WTC11 (cell line): ENCODE data around the gene HOMER1. TPM values are rescaled to one million over a fixed set of nuclear protein-coding genes. Genes with fewer than 3 reads are reported as not detected.
A peak's percentile ranks its signal among the peaks of the same experiment; 100 is the strongest.

Experiments
- ATAC-seq: fragments of 200-7000 bp; cut with Tn5 transposase; 2 replicates; pipeline ENCODE4 v1.10.0; 2021; ENCODE audit warnings: mild to moderate bottlenecking, moderate library complexity
- CTCF ChIA-PET: fragments of 300-600 bp; sonication (Branson Sonifier 250); formaldehyde crosslinking; loops from one replicate; lab custom pipeline; 2021; ENCODE audit warnings: antibody characterized with exemption; lab: Charles Lee
- POLR2A ChIA-PET: fragments of 350-600 bp; sonication (Branson Sonifier 250); formaldehyde crosslinking; loops from one replicate; lab custom pipeline; 2021; ENCODE audit warnings: antibody characterized with exemption; lab: Charles Lee
- DNase-seq: peaks from one replicate; pipeline ENCODE4 v3.0.0; 2021; ENCODE audit warnings: low spot score
- H3K27ac Mint-ChIP-seq: 2 replicates; pipeline ENCODE4 v1.8.0; 2021; ENCODE audit warnings: mixed read lengths
- H3K27me3 Mint-ChIP-seq: 2 replicates; pipeline ENCODE4 v1.8.0; 2021; ENCODE audit warnings: low read depth, mild to moderate bottlenecking, moderate library complexity, mixed read lengths
- H3K36me3 Mint-ChIP-seq: 2 replicates; pipeline ENCODE4 v1.8.0; 2021; ENCODE audit warnings: mixed read lengths
- H3K4me1 Mint-ChIP-seq: 2 replicates; pipeline ENCODE4 v1.8.0; 2022; ENCODE audit warnings: mixed read lengths
- H3K4me3 Mint-ChIP-seq: 2 replicates; pipeline ENCODE4 v1.8.0; 2021; ENCODE audit warnings: mild to moderate bottlenecking, moderate library complexity, mixed read lengths
- H3K9me3 Mint-ChIP-seq: 2 replicates; pipeline ENCODE4 v1.8.0; 2021; ENCODE audit warnings: mixed read lengths
- CBFB ChIP-seq: sonication (generic); formaldehyde crosslinking; IDR thresholded peaks from 2 replicates; pipeline ENCODE4 v1.8.1; 2022; ENCODE audit warnings: mild to moderate bottlenecking, low read depth, missing genetic modification reagents
- CREB1 ChIP-seq: sonication (generic); formaldehyde crosslinking; IDR thresholded peaks from 2 replicates; pipeline ENCODE4 v1.8.0; 2023; ENCODE audit warnings: mild to moderate bottlenecking, missing genetic modification reagents
- EMX1 ChIP-seq: fragments of 250-450 bp; sonication (Bioruptor Pico); IDR thresholded peaks from 2 replicates; pipeline ENCODE4 v1.8.0; 2021; ENCODE audit warnings: mild to moderate bottlenecking
- ETV6 ChIP-seq: sonication (generic); formaldehyde crosslinking; IDR thresholded peaks from 2 replicates; pipeline ENCODE4 v1.8.1; 2022; ENCODE audit warnings: mild to moderate bottlenecking, missing genetic modification reagents
- FOXP1 ChIP-seq: sonication (generic); formaldehyde crosslinking; IDR thresholded peaks from 2 replicates; pipeline ENCODE4 v1.8.0; 2022; ENCODE audit warnings: missing genetic modification reagents, mild to moderate bottlenecking, moderate library complexity, borderline replicate concordance
- GTF2I ChIP-seq: fragments of 250-450 bp; sonication (Bioruptor Pico); conservative IDR thresholded peaks from 2 replicates; pipeline ENCODE4 v1.4.0; 2021; ENCODE audit warnings: mild to moderate bottlenecking
- JUN ChIP-seq: sonication (generic); formaldehyde crosslinking; IDR thresholded peaks from 2 replicates; pipeline ENCODE4 v1.8.0; 2023; ENCODE audit warnings: mild to moderate bottlenecking, missing genetic modification reagents
- NFE2L1 ChIP-seq: sonication (generic); formaldehyde crosslinking; IDR thresholded peaks from 2 replicates; pipeline ENCODE4 v1.8.1; 2023; ENCODE audit warnings: missing genetic modification reagents
- NR1H2 ChIP-seq: sonication (generic); formaldehyde crosslinking; IDR thresholded peaks from 2 replicates; pipeline ENCODE4 v1.9.0; 2021; ENCODE audit warnings: mild to moderate bottlenecking, moderate library complexity, missing genetic modification reagents
- OVOL2 ChIP-seq: fragments of 250-450 bp; sonication (Bioruptor Pico); IDR thresholded peaks from 2 replicates; pipeline ENCODE4 v1.9.0; 2021; ENCODE audit warnings: mild to moderate bottlenecking, borderline replicate concordance
- ZNF232 ChIP-seq: sonication (generic); formaldehyde crosslinking; IDR thresholded peaks from 2 replicates; pipeline ENCODE4 v1.8.0; 2022; ENCODE audit warnings: mild to moderate bottlenecking, missing genetic modification reagents
- total RNA-seq: library from RNA; stranded (reverse); gene quantifications from 3 replicates; pipeline ENCODE4 v1.2.3, GENCODE V29; 2021
- TF ChIP-seq, protein P1 (sequence below): fragments of 200-600 bp; IDR thresholded peaks from 2 replicates; pipeline ENCODE4 v1.8.0; 2022; ENCODE audit warnings: antibody characterized with exemption
- TF ChIP-seq, protein P2 (sequence below): fragments of 250-450 bp; sonication (Bioruptor Pico); IDR thresholded peaks from 2 replicates; pipeline ENCODE4 v2.1.2; 2022; ENCODE audit warnings: mild to moderate bottlenecking, moderate library complexity
- TF ChIP-seq, protein P3 (sequence below): sonication (generic); formaldehyde crosslinking; IDR thresholded peaks from 2 replicates; pipeline ENCODE4 v1.8.1; 2022; ENCODE audit warnings: low read depth, mild to moderate bottlenecking, moderate library complexity, missing genetic modification reagents, borderline replicate concordance
- TF ChIP-seq, protein P4 (sequence below): sonication (generic); formaldehyde crosslinking; IDR thresholded peaks from 2 replicates; pipeline ENCODE4 v1.8.0; 2023; ENCODE audit warnings: mild to moderate bottlenecking, missing genetic modification reagents
- TF ChIP-seq, protein P5 (sequence below): sonication (generic); formaldehyde crosslinking; IDR thresholded peaks from 2 replicates; pipeline ENCODE4 v1.8.1; 2022; ENCODE audit warnings: mild to moderate bottlenecking, moderate library complexity, missing genetic modification reagents
- TF ChIP-seq, protein P6 (sequence below): fragments of 250-450 bp; sonication (Bioruptor Pico); IDR thresholded peaks from 2 replicates; pipeline ENCODE4 v1.9.0; 2021; ENCODE audit warnings: mild to moderate bottlenecking, borderline replicate concordance
- TF ChIP-seq, protein P7 (sequence below): sonication (generic); formaldehyde crosslinking; IDR thresholded peaks from 2 replicates; pipeline ENCODE4 v1.8.1; 2023; ENCODE audit warnings: mild to moderate bottlenecking, missing genetic modification reagents, moderate library complexity
- TF ChIP-seq, protein P8 (sequence below): fragments of 250-450 bp; sonication (Bioruptor Pico); IDR thresholded peaks from 2 replicates; pipeline ENCODE4 v1.9.0; 2021; ENCODE audit warnings: mild to moderate bottlenecking
- TF ChIP-seq, protein P9 (sequence below): fragments of 250-450 bp; sonication (Bioruptor Pico); IDR thresholded peaks from 2 replicates; pipeline ENCODE4 v1.9.0; 2021; ENCODE audit warnings: moderate library complexity, mild to moderate bottlenecking, inconsistent platforms, borderline replicate concordance

The HOMER1 gene
- total RNA-seq, 1 experiment from 2014 or later: 37.6 TPM

DNA sequence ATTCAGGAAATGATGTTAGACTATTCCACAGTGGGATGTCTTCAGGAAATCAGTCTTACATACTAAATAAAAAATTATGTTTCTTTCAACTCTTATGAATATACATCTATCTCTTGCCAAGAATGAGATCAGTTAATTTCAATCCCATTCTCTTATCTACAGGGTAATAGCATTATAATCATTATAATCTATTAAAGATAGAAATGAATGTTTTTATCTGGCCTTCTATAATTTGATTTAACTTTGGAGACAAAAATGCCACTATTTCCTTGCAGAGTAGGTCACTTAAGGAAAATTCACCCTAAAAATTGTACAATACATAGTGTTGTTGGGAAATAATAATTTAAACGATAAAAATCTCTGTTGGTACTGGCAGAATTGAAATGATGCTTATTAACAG lies 96.4 kb downstream of the HOMER1 start (continued):
- TF ChIP-seq, protein P1, sequence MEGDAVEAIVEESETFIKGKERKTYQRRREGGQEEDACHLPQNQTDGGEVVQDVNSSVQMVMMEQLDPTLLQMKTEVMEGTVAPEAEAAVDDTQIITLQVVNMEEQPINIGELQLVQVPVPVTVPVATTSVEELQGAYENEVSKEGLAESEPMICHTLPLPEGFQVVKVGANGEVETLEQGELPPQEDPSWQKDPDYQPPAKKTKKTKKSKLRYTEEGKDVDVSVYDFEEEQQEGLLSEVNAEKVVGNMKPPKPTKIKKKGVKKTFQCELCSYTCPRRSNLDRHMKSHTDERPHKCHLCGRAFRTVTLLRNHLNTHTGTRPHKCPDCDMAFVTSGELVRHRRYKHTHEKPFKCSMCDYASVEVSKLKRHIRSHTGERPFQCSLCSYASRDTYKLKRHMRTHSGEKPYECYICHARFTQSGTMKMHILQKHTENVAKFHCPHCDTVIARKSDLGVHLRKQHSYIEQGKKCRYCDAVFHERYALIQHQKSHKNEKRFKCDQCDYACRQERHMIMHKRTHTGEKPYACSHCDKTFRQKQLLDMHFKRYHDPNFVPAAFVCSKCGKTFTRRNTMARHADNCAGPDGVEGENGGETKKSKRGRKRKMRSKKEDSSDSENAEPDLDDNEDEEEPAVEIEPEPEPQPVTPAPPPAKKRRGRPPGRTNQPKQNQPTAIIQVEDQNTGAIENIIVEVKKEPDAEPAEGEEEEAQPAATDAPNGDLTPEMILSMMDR: no peak
- TF ChIP-seq, protein P2, sequence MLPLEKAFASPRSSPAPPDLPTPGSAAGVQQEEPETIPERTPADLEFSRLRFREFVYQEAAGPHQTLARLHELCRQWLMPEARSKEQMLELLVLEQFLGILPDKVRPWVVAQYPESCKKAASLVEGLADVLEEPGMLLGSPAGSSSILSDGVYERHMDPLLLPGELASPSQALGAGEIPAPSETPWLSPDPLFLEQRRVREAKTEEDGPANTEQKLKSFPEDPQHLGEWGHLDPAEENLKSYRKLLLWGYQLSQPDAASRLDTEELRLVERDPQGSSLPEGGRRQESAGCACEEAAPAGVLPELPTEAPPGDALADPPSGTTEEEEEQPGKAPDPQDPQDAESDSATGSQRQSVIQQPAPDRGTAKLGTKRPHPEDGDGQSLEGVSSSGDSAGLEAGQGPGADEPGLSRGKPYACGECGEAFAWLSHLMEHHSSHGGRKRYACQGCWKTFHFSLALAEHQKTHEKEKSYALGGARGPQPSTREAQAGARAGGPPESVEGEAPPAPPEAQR (CRISPR knock-in tag): no peak
- TF ChIP-seq CBFB (CRISPR knock-in tag): no peak
- no peak for TF ChIP-seq FOXP1
- TF ChIP-seq ZNF232 (CRISPR knock-in tag): no peak
- TF ChIP-seq, protein P3, sequence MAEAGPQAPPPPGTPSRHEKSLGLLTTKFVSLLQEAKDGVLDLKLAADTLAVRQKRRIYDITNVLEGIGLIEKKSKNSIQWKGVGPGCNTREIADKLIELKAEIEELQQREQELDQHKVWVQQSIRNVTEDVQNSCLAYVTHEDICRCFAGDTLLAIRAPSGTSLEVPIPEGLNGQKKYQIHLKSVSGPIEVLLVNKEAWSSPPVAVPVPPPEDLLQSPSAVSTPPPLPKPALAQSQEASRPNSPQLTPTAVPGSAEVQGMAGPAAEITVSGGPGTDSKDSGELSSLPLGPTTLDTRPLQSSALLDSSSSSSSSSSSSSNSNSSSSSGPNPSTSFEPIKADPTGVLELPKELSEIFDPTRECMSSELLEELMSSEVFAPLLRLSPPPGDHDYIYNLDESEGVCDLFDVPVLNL: no peak
- TF ChIP-seq OVOL2: no peak
- TF ChIP-seq, protein P4, sequence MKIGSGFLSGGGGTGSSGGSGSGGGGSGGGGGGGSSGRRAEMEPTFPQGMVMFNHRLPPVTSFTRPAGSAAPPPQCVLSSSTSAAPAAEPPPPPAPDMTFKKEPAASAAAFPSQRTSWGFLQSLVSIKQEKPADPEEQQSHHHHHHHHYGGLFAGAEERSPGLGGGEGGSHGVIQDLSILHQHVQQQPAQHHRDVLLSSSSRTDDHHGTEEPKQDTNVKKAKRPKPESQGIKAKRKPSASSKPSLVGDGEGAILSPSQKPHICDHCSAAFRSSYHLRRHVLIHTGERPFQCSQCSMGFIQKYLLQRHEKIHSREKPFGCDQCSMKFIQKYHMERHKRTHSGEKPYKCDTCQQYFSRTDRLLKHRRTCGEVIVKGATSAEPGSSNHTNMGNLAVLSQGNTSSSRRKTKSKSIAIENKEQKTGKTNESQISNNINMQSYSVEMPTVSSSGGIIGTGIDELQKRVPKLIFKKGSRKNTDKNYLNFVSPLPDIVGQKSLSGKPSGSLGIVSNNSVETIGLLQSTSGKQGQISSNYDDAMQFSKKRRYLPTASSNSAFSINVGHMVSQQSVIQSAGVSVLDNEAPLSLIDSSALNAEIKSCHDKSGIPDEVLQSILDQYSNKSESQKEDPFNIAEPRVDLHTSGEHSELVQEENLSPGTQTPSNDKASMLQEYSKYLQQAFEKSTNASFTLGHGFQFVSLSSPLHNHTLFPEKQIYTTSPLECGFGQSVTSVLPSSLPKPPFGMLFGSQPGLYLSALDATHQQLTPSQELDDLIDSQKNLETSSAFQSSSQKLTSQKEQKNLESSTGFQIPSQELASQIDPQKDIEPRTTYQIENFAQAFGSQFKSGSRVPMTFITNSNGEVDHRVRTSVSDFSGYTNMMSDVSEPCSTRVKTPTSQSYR: no peak

DNA sequence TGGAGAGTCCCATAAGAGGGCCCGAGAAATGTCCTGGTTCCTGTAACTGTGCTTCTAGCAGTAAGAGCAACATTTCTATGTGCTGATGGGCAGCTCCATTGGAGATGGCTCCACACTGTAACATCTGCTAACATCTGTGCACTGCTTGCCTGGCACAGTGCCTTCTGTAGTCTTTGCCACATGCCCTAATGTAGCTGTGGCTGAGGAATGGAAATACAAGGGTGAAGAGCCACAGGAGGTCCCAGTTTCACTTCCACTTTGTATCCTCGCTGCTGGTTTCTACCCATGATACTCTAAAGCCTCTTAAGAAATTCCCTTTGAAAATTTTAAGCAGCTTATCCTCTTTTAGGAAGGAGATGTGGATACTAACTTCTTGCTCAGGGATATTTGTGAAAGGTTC lies 97.4 kb downstream of the HOMER1 start:
- no peaks in the 10 kb centered on the region for H3K27me3 Mint-ChIP-seq
- DNase-seq (no peak), ATAC-seq (no peak)
- H3K4me1 Mint-ChIP-seq: no peaks in the 10 kb centered on the region
- ChIA-PET CTCF (interaction anchor here (0.9 kb wide), 1 partner anchor 394 kb away, joined by 3 read pairs; no protein-coding TSS in a partner anchor), POLR2A (no interaction called here)
- H3K4me3 Mint-ChIP-seq: no peak overlapping the region
- TF ChIP-seq, protein P5, sequence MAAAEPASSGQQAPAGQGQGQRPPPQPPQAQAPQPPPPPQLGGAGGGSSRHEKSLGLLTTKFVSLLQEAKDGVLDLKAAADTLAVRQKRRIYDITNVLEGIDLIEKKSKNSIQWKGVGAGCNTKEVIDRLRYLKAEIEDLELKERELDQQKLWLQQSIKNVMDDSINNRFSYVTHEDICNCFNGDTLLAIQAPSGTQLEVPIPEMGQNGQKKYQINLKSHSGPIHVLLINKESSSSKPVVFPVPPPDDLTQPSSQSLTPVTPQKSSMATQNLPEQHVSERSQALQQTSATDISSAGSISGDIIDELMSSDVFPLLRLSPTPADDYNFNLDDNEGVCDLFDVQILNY (CRISPR knock-in tag): no peak
- no peaks in the 10 kb centered on the region for H3K36me3 Mint-ChIP-seq
- 0 out of 2 replicates have a peak overlapping the region, but pooled peaks have one; percentile 58 for H3K27ac Mint-ChIP-seq
- no peaks in the 10 kb centered on the region for H3K9me3 Mint-ChIP-seq

DNA sequence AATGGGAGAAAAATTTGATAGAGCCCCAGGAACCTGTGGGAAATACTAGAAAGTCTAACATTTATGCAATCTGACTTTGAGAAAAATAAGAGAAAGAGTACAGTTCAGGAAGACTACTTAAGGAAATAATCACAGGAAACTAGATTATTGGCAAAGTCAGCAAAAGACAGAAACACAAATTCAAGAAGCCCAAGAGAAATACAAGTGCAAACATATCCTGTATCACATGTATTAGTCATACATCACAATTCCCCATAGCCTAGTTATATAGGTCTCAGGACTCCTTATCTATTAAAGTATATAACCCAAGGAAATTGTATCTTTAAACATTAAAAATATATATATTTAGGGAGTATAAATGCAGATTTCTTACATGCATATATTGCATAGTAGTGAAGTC lies 100.8 kb downstream of the HOMER1 start:
- ChIA-PET POLR2A (no interaction called here), CTCF (no interaction called here)
- no peak overlapping the region for H3K27ac Mint-ChIP-seq
- peaks cover 11% of the 10 kb centered on the region for H3K9me3 Mint-ChIP-seq
- no peak for TF ChIP-seq ZNF232 (CRISPR knock-in tag)
- no peak for TF ChIP-seq NFE2L1
- TF ChIP-seq EMX1 (CRISPR knock-in tag): no peak
- no peak for TF ChIP-seq ETV6
- TF ChIP-seq GTF2I: no peak
- TF ChIP-seq, protein P6, sequence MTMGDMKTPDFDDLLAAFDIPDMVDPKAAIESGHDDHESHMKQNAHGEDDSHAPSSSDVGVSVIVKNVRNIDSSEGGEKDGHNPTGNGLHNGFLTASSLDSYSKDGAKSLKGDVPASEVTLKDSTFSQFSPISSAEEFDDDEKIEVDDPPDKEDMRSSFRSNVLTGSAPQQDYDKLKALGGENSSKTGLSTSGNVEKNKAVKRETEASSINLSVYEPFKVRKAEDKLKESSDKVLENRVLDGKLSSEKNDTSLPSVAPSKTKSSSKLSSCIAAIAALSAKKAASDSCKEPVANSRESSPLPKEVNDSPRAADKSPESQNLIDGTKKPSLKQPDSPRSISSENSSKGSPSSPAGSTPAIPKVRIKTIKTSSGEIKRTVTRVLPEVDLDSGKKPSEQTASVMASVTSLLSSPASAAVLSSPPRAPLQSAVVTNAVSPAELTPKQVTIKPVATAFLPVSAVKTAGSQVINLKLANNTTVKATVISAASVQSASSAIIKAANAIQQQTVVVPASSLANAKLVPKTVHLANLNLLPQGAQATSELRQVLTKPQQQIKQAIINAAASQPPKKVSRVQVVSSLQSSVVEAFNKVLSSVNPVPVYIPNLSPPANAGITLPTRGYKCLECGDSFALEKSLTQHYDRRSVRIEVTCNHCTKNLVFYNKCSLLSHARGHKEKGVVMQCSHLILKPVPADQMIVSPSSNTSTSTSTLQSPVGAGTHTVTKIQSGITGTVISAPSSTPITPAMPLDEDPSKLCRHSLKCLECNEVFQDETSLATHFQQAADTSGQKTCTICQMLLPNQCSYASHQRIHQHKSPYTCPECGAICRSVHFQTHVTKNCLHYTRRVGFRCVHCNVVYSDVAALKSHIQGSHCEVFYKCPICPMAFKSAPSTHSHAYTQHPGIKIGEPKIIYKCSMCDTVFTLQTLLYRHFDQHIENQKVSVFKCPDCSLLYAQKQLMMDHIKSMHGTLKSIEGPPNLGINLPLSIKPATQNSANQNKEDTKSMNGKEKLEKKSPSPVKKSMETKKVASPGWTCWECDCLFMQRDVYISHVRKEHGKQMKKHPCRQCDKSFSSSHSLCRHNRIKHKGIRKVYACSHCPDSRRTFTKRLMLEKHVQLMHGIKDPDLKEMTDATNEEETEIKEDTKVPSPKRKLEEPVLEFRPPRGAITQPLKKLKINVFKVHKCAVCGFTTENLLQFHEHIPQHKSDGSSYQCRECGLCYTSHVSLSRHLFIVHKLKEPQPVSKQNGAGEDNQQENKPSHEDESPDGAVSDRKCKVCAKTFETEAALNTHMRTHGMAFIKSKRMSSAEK: no peak
- no peak for TF ChIP-seq FOXP1
- TF ChIP-seq, protein P7, sequence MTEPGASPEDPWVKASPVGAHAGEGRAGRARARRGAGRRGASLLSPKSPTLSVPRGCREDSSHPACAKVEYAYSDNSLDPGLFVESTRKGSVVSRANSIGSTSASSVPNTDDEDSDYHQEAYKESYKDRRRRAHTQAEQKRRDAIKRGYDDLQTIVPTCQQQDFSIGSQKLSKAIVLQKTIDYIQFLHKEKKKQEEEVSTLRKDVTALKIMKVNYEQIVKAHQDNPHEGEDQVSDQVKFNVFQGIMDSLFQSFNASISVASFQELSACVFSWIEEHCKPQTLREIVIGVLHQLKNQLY (CRISPR knock-in tag): no peak
- TF ChIP-seq, protein P8, sequence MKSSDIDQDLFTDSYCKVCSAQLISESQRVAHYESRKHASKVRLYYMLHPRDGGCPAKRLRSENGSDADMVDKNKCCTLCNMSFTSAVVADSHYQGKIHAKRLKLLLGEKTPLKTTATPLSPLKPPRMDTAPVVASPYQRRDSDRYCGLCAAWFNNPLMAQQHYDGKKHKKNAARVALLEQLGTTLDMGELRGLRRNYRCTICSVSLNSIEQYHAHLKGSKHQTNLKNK (CRISPR knock-in tag): no peak
- TF ChIP-seq JUN (CRISPR knock-in tag): no peak
- TF ChIP-seq CREB1 (CRISPR knock-in tag): no peak
- TF ChIP-seq NR1H2: no peak
- TF ChIP-seq, protein P9, sequence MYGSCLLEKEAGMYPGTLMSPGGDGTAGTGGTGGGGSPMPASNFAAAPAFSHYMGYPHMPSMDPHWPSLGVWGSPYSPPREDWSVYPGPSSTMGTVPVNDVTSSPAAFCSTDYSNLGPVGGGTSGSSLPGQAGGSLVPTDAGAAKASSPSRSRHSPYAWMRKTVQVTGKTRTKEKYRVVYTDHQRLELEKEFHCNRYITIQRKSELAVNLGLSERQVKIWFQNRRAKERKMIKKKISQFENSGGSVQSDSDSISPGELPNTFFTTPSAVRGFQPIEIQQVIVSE (CRISPR knock-in tag): no peak
- ATAC-seq (no peak), DNase-seq (no peak)
- no peaks in the 10 kb centered on the region for H3K4me1 Mint-ChIP-seq
- no peaks in the 10 kb centered on the region for H3K27me3 Mint-ChIP-seq
- H3K4me3 Mint-ChIP-seq: no peak overlapping the region
- H3K36me3 Mint-ChIP-seq: peaks cover 19% of the 10 kb centered on the region
